ENCODE data around the gene TSEN2. TPM values are rescaled to one million over a fixed set of nuclear protein-coding genes. Genes with fewer than 3 reads are reported as not detected.

The TSEN2 gene
- polyA plus RNA-seq, result 10 to 100 TPM in 1 of 3 donors, 1 to 10 TPM in 2; 3.0 to 13.8 (median 9.0) TPM

DNA sequence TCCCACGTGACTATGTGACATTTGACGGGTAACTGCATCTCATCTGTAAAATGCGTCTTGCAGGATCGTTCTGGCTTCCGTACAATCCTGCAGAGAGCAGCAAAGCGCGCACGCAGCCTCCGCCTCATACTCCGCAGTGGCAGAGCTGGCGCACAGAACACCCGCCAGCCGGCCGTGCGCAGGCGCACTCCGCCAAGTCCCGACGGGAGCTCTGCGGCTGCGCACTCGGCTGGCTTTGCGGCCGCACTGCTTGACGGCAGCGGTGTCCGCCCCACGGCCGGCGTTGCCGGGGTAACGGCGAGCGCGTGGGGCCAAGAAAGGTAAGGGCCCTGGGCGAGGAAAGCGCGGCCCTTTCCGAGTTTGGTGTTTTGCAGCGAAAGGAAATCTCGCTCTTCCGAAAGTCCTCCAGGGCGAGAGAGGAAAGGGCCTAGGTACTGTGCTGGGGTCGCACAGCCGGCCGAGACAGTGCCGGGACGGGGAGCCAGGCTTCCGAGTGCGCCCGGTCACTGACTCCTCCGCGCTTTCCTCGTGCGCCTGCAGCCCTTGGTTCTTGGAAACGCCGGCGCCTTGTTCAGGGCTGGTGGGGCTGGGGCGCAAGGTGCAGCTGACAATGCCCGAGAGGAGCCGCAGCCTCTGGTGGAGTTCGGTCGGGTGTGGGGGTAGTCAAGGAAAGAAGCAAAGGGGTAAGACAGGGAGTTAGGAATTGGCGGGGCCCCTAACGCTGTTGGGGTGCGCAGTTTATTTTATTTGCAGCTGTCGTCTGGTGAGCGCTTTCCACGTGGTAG lies at the start of gene TSEN2:
TSS of gene TSEN2 (plus strand) at position 283 of the 785 bp plus-strand sequence. CDS start 5,321 bp downstream, outside the sequence.
- H3K9me3 Mint-ChIP-seq, result peaks cover 0 to 2% (median 0%) of the 10 kb centered on the region in 6 donors
- peaks cover 25 to 26% of the 10 kb centered on the region in 2 donors for H3K4me1 Mint-ChIP-seq

DNA sequence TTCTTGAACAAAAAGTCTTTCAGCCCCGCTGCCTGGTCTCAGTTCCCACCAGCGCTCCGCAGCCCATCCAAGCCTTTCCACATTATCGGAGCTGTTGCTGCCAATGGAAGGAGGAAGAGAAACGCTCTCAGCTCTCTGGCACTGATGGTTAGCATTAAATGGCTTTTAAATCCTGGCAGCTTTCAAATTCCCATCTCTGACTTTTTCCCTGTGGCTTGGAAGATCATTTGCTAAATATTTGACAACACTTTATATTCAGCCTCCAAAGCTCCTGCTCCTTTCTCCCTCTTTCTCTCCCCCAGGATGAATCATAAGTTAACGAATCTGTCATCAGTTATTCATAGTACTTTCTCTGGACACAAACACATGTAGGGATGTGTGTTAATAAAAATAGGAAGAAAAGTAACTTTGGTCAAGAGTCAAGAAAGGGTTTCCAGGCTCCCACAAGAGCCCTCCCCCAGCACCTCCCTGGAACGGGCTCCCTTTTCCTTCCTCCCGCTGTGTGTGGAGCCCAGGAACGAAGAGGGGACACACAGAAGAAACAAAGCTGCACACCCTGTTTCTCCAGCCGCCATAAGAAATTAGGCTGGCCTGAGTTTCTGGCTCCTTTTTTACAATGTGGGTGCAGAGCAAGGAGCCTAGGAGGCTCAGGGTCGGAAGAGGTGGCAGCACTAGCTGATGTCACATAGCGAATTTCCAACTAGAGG lies 47.6 kb upstream of the TSEN2 start:
- no peak for DNase-seq
- Mint-ChIP-seq H3K4me3 (no peak overlapping the region), H3K9me3 (no peaks in the 10 kb centered on the region), H3K4me1 (no peaks in the 10 kb centered on the region), H3K27me3 (ENCODE audit: low read depth in 3 of 3) (peaks cover 0 to 2% (median under 1%) of the 10 kb centered on the region in 3 donors), H3K36me3 (no peaks in the 10 kb centered on the region), H3K27ac (no peak overlapping the region)

More for the DNA sequence above, at the start of gene TSEN2:
- H3K36me3 Mint-ChIP-seq, result no peaks in the 10 kb centered on the region
- peak; percentile 97 to 98 (median 98) for DNase-seq
- peak within 1 kb of the TSS; percentile 87 to 99 (median 94) for H3K27ac Mint-ChIP-seq
- H3K27me3 Mint-ChIP-seq (ENCODE audit: low read depth in 3 of 3), result peaks cover 6 to 15% (median 14%) of the 10 kb centered on the region in 3 donors
- peak within 1 kb of the TSS; percentile 91 to 96 (median 95) for H3K4me3 Mint-ChIP-seq

GRCh38 chr3:12437221-12437605 lies 47.1 kb upstream of the TSEN2 start:
- Mint-ChIP-seq H3K4me1 (no peaks in the 10 kb centered on the region), H3K4me3 (no peak overlapping the region), H3K9me3 (no peaks in the 10 kb centered on the region), H3K27ac (no peak overlapping the region), H3K27me3 (ENCODE audit: low read depth in 3 of 3) (peaks cover 0 to 2% (median 0%) of the 10 kb centered on the region in 3 donors), H3K36me3 (no peaks in the 10 kb centered on the region)
- DNase-seq, result no peak

GRCh38 chr3:12437861-12438260 lies 46.4 kb upstream of the TSEN2 start:
- no peak for DNase-seq
- Mint-ChIP-seq H3K4me3 (no peak overlapping the region), H3K27me3 (ENCODE audit: low read depth in 3 of 3) (peaks cover 0 to 2% (median 0%) of the 10 kb centered on the region in 3 donors), H3K36me3 (no peaks in the 10 kb centered on the region), H3K4me1 (no peaks in the 10 kb centered on the region), H3K9me3 (no peaks in the 10 kb centered on the region), H3K27ac (no peak overlapping the region)

GRCh38 chr3:12438318-12438717 lies 46.0 kb upstream of the TSEN2 start:
- H3K27ac Mint-ChIP-seq, result no peak overlapping the region
- no peaks in the 10 kb centered on the region for H3K36me3 Mint-ChIP-seq
- peaks cover under 1 to 3% (median 2%) of the 10 kb centered on the region in 3 donors for H3K27me3 Mint-ChIP-seq (ENCODE audit: low read depth in 3 of 3)
- H3K4me3 Mint-ChIP-seq, result no peak overlapping the region
- H3K9me3 Mint-ChIP-seq, result no peaks in the 10 kb centered on the region
- H3K4me1 Mint-ChIP-seq, result no peaks in the 10 kb centered on the region
- DNase-seq, result no peak

DNA sequence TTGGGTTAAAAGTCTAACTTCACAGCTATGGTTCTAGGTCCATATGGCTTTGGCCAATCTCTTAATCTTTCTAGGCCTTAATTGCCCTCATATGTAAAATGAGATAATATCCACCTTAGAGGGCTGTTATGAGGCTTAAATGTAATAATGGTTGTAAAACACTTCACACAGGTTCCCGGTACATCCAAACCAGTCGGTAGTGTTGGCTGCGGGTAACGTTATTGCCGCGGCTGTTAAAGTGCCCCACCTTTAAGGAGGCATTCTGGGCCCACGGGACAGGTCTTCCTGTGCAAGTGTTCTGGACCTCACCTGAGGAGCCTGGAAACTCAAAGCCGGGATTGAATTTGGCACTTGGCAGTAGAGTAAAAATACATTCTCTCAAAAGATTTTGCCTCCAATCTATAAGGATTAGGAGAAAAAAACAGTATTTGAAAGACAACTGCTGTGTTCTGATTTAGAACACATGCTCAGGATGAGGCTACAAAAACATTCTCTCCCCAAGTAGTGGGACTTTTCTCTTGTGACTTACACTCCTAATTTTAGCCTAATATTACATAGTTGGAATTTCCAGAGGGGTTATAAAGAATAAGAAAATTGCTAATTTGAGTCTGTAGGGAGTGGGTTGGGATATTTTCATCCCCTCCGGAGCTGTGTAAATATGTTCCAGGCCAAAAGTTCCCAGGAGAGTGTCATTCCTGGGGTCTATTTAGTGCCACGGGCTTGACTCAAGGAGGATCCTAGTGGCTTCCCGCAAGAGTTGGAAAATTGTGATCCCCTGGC lies 44.9 kb upstream of the TSEN2 start:
- no peak for DNase-seq
- Mint-ChIP-seq H3K27ac (no peak overlapping the region), H3K4me1 (no peaks in the 10 kb centered on the region), H3K36me3 (no peaks in the 10 kb centered on the region), H3K9me3 (no peaks in the 10 kb centered on the region), H3K27me3 (ENCODE audit: low read depth in 3 of 3) (peaks cover 2 to 7% (median 7%) of the 10 kb centered on the region in 3 donors), H3K4me3 (no peak overlapping the region)

DNA sequence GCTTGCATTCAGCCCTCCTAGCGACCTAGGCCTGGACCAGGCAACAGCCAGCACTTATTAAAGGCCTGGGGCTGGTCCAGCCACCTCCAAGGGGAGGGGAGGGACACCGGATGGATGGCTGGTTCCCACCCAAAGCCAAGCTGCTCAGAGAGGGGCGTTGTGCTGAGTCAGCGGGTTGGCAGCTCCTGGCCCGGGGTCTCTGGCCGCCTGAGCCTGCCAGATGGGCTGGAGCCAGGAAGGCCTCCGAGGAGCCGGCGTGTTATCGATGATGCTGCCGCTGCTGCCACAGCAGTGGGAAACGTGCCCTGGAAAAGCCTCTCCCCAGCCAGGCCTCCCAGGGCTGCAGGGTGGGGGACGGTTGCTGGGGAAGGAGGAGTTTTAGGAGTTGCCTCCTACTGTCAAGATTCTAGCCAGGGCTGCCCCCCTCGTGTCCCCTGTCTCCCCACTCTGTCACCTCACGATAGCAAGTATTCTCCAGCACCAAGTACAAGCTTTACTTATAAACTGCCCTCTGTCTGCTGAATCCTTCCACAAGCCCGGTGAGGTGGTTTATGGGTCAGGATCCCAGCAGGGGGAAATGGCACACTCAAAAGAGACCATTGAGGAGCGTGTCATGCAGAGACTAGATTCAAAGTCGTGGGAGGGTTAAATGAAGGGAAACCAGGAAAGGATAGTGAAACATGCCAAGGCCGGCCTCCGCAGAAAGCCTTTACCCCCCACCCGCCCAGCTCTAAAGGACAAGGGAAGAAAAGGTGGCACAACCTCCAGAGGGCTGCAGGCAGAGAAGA lies 43.2 kb upstream of the TSEN2 start:
- Mint-ChIP-seq H3K27me3 (ENCODE audit: low read depth in 3 of 3) (peaks cover 2 to 8% (median 7%) of the 10 kb centered on the region in 3 donors), H3K27ac (no peak overlapping the region), H3K36me3 (no peaks in the 10 kb centered on the region), H3K4me3 (no peak overlapping the region), H3K4me1 (no peaks in the 10 kb centered on the region), H3K9me3 (no peaks in the 10 kb centered on the region)
- DNase-seq, result no peak

GRCh38 chr3:12442654-12443501 lies 41.4 kb upstream of the TSEN2 start:
- H3K36me3 Mint-ChIP-seq, result no peaks in the 10 kb centered on the region
- no peaks in the 10 kb centered on the region for H3K9me3 Mint-ChIP-seq
- H3K27ac Mint-ChIP-seq, result no peak overlapping the region
- no peak for DNase-seq
- H3K4me1 Mint-ChIP-seq, result no peaks in the 10 kb centered on the region
- no peak overlapping the region for H3K4me3 Mint-ChIP-seq
- peaks cover 5 to 10% (median 9%) of the 10 kb centered on the region in 3 donors for H3K27me3 Mint-ChIP-seq (ENCODE audit: low read depth in 3 of 3)

DNA sequence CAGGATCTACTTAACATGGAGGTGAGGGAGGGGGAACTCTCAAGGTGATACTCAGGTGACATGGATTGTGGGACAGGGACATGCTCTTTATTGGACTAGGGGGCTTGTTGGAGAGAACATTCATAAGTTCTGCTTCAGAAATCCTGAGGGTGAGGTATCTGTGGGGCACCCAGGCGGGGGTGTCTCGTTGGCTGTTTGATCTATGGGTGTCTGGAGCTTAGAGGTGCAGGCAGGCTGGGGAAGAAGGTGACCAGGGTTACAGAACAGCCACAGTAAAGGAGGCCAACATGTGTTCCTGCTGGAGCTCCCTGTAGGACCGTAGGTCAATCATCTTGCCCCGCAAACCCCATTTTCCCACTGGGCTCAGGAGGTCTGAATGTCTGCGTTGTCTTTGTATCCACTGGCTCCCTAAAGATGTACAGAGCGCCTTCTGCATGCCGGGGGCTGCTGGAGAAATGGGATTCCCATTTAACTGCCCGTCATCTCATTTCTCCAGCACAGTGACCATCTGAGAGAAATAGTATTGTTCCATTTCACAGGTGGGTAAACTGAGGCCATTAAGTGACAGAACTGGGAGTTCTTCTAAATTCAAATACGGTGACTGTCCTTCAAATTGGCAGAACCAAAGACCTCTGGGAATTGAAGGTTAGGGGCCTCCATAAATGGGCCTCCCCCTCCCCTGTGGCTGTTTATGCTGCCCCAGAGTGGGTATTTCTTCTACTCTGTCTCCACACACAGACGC lies 40.3 kb upstream of the TSEN2 start:
- DNase-seq, result no peak
- Mint-ChIP-seq H3K27ac (no peak overlapping the region), H3K36me3 (no peaks in the 10 kb centered on the region), H3K27me3 (ENCODE audit: low read depth in 3 of 3) (peaks cover 5 to 11% (median 11%) of the 10 kb centered on the region in 3 donors), H3K4me3 (no peak overlapping the region), H3K9me3 (no peaks in the 10 kb centered on the region), H3K4me1 (no peaks in the 10 kb centered on the region)

GRCh38 chr3:12444582-12445471 lies 39.5 kb upstream of the TSEN2 start:
- Mint-ChIP-seq H3K27me3 (ENCODE audit: low read depth in 3 of 3) (peaks cover 5 to 11% (median 11%) of the 10 kb centered on the region in 3 donors), H3K4me3 (no peak overlapping the region)

GRCh38 chr3:12445523-12446240 lies 38.6 kb upstream of the TSEN2 start:
- Mint-ChIP-seq H3K27me3 (ENCODE audit: low read depth in 3 of 3) (peaks cover 4 to 11% (median 11%) of the 10 kb centered on the region in 3 donors), H3K27ac (no peak overlapping the region), H3K4me1 (no peaks in the 10 kb centered on the region)

More at GRCh38 chr3:12444582-12445471, 39.5 kb upstream of the TSEN2 start:
- Mint-ChIP-seq H3K27ac (no peak overlapping the region), H3K9me3 (no peaks in the 10 kb centered on the region), H3K36me3 (no peaks in the 10 kb centered on the region), H3K4me1 (no peaks in the 10 kb centered on the region)
- DNase-seq, result no peak

More at GRCh38 chr3:12445523-12446240, 38.6 kb upstream of the TSEN2 start:
- Mint-ChIP-seq H3K9me3 (no peaks in the 10 kb centered on the region), H3K4me3 (no peak overlapping the region), H3K36me3 (no peaks in the 10 kb centered on the region)
- no peak for DNase-seq
